ENCODE results near the gene LY86.

GRCh38 chr6:6569811-6570164, 18.7 kb upstream of the LY86 start:
- TF ChIP-seq POLR2AphosphoS5 (IDR thresholded peaks at IDR 0.05) (no peak), EZH2 (IDR thresholded peaks at IDR 0.05; ENCODE audit: borderline replicate concordance, insufficient read depth, low read length, poor library complexity, severe bottlenecking) (no peak), CTCF (IDR thresholded peaks at IDR 0.05; ENCODE audit: poor library complexity, severe bottlenecking) (no peak)

Data from neural cell (in vitro differentiated cells).